HG02840 (cell line): ENCODE results near the gene LAMP5.
A peak's percentile ranks its signal among the peaks of the same experiment; 100 is the strongest.

ENCODE experiments used
- ATAC-seq: cut with Tn5 transposase; IDR thresholded peaks from one replicate; pipeline ENCODE4 v1.9.1; 2021; ENCODE audit warnings: mild to moderate bottlenecking, moderate library complexity, moderate number of reproducible peaks; ENCODE audit not compliant: unreplicated experiment, low FRiP score

LAMP5 gene

DNA sequence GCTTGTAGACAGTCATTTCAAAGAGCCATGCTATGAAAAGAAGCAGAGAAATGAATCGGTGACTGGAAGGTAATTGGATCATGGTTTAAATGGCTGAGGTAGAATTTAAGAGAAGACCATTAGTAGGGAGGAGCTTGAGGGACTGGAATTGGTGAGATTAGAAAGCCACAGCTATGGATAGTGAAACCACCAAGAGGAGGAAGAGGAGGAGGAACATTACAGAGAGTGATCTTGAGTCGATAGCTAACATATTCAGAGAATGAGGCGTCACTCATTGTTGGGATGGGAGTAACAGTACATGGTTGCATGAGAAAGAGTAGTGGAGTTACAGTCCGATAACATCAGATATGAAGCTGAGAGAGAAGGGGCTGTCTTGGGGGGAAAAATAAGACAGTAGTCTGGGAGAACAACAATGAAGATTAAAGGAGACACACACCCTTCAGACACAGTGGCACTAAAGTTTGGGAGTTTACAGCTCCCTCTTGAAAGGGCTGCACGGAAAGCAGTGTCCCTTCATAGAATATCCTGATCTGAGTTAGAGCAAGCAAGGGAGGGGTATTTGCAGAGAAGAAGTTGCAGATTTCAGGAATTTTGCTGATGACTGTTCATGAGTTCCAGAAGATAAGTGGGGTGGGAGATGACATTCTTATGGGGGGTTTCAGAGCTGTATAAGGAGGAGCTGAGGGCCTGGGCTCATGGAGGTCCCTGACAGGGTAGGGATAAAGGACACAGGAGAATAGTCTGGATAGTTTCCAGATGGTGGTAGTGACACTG is 15.1 kb upstream of the LAMP5 start:
- ATAC-seq = no peak

DNA sequence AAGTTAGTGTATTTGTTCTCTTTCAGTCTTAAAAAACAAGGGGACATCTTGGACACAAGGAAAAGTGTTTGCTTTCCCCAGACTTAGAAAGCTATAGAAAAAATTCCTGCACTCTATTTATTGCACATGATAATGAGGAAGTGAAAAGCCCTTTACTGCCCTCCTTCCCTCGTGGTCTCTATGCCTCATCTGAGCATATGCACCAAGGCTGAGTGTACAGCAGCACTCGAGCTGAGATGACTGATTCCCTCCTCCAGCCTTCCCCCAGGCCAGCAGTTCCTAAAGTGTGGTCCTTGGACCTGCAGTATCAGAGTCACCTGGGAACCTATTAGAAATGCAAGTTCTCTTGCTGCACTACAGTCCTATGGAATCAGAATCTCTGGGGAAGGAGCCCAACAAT is 14.3 kb upstream of the LAMP5 start:
- ATAC-seq = no peak

DNA sequence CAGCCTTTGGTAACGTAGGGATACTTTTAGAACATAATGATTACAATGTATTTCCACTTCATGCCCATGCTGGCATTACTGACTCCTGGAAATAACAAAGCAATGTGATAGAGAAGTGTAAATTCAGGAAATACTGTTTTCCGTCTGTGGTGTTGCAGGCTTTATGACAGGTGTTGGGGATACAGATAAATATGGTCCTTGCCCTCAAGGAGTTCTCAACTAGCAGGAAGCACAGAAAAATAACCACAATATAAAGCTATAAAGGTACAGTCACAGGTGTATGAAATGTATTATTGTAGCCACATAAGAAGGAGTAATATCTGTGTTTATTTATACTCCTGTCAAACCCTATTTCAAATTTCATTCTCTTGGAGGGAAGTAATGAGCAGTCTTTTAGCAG is 12.9 kb upstream of the LAMP5 start:
- no peak for ATAC-seq

DNA sequence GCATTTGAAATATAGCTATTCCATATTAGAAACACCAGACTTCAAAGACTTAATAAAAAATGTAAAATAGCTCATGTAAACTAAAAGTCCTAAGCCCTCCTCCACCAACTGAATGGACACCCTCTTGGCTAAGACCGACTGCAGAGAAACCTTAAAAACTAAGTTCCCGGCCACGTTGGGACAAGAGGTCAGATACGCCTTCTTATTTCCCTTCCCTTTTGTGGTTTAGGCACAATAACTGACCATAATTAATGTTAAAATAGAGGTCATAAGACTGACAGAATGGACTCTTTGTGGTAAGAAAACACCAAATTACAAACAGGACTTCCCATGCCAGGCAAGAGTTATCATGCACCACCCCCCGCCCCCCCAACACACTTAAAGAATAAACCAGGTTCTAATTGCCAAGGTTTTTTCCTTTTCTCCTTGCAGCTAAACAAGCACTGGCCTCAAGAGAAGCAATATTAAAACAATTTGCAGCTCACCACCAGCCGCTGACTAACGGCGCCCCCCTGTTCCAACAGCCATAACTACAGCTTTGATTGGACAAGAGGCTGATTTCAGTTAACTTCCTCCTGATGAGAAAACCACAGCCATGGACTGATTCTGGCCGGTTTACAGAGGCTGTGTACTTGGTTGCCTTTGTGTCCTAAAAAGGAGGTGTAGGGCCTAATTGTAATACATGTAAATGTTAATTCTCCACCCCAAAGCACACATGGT is 10.7 kb upstream of the LAMP5 start:
- no peak for ATAC-seq

DNA sequence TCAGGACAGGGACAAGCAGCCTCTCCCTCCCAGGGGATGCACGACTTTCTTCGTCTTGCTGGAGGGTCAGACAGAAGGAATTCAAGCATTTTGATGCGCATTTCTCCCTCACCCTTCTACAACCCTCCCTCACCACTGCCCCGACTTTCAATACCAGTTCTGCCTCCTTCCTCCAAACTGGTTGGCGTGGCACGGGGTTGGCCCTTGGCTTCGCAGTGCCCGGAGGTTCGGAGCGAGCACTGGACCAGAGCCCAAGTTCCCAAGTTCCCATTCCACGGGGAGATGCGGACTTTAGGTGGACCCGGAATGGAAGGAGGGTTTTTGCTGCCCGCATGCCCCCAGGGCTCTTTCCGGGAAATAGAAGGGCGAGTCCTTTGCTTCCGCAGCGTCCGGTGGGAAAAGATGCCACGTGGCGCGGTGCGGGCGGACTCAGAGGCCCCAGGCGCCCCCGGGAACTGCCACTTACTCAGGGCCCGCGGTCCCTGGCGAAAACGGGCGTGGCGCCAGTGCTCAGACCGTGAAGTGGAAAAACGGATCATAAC is 8.0 kb upstream of the LAMP5 start:
- ATAC-seq = no peak

DNA sequence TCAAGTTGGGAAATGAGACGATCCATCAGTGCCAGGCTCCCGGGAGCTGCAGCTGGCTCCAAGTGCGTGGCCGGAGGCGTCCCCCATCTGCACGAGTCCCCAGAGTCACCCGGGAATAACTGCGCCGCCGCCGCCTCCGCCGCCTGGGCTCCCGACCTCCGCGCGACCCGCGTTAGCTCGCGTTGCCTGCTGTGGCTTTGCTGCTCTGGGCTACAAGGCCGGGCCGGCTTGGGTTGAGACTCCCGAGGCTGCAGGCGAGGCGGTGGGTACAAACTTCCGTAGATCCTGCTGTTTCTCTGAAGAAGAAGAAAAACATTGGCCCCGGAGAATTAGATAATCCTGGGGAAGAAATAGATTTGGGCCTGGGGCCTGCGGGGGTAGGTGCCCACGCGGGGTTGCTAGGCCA is 7.4 kb upstream of the LAMP5 start:
- no peak for ATAC-seq

DNA sequence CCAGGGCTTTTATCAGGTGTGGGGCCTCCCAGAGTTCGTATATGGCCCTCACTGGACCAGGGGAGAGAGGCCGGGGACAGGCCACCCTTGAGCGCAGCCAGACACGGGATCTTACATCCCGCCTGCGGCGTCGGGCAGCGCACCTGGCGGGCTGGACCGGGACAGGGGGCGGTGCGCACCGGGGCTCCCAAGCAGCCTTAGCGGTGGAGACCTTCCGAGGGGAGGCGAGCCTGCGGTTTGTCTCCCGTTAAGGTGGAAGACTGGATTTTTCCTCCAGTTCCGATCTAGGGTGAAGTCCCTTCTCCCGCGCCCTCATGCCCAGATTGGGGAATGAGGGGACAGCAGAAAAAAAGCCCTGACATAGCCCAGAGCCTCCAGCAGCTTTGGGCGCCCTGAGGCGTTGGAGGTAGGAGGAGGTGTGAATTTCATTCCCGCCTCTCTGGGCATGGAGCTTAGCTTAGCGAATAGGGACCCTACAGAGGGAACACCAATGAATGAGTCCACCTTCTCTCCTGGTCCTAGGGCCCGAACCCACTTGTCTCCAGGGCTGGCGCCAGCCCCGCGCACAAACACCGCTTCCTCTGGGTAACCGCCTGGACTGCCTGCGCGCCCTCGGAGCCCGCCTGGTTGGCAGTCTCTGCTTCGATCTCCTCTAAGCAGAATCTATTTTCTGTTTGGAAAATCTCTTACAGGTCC is 6.7 kb upstream of the LAMP5 start:
- no peak for ATAC-seq

DNA sequence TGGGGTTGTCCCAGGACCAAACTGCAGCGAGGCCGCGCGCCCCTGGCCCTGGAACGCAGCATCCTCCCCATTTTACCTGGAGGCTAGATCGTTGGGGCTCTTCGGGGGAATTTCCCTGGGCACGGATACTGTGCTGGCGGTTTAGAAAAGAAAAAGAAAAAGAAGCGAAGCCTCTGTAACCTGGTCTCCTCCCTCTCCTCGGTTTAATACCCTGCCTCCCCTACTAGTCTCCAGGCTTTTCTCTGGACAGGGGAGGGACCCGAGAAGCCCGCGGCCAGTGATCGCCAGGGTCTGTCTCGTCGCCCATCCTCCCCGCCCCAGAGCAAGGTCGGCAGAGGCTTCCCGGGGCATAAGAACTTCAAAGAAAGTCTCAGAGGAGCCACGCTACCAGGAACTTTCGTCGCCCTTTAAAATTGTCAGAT is 6.1 kb upstream of the LAMP5 start:
- ATAC-seq = no peak

DNA sequence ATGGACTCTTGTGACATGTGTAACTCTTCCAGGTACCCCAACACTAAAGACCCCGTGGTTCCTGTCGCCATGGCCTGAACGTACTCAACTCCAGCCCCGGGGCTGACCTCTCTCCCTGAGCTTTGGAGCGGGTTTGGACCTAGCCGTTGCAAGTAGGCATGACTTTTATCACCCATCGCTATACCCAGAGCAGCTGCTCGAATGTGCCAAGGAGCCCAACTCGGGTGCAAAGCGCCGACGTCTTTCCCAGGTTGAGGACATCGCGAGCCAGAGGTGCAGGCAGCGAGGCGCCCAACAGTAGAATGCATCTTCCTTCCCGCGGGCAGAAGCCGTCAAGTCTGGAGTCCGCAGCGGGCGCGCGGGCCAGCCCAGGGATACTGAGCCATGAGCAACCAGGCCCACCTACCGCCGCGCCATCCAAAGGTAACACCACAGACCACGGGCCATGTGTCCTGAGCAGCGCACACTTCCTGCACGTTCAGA is 5.7 kb upstream of the LAMP5 start:
- ATAC-seq = no peak

DNA sequence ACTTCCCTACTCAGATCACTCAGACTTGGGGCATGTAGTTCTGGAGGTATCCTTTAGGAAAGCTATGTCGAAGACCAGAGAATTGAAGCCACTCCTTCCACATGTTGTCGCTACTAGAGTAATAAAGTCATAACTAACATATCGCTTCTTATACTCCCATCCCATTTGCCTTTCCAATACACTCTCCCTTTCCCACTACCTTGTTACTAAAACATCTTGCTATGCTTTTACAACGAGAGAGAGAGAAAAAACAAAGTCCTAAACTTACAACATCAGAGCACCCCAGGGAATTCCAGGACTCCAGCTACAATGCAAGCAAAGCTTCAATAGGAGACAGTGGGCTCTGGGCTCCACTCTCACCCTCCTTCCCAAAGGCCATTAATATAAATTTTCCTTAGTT is 5.1 kb upstream of the LAMP5 start:
- no peak for ATAC-seq

DNA sequence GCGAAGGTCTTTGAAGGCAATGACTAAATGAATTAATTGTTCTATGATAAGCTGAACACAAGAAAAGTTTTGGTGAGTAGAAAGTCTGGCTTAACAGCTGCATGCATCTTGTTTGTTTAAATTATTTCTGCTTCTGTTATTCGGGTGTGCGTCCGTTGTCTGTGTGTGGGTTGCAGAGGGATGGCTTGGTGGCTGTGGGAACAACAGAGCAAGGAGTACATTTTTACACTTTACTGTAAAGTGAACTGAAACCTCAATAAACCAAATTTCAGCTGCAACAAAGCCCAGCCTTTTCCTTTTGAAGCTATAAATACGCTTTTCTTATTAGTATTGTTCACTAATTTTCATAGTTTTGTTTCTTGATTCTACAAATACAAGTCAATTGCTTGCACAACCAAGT is 3.5 kb upstream of the LAMP5 start:
- peak; percentile 66 for ATAC-seq

DNA sequence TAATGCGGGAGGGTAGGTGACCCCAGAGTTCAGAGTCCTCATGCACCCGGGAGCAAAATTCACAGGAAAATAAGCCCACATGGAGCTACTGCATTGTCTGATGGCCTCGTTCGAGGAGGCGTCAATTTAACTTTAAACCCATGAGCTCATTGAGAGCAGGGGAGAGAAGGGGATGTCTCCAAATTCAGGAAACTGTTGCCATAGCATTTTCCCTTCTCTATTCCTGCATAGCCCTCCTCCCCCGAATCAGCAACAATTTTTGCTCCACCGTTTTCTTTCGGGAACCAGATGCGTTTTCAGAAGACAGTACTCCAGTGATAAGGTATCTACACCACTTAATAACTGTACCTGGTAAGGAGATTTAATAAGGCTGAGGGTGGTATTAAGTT is 324 bp upstream of the LAMP5 start:
- no peak for ATAC-seq

DNA sequence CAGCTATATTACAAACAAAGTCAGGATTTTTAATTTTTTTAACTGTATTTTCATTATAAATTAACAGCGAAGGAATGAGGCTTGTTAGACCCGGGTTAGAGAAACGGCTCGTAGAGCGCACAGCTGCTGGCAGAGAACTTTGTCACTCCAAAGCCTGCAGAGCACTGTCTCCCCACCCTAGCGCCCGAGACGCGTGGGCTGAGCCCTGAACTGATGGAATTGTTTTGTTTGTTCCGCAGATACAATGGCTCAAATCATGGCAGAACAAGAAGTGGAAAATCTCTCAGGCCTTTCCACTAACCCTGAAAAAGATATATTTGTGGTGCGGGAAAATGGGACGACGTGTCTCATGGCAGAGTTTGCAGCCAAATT is 810 bp downstream of the LAMP5 start:
- ATAC-seq = no peak

DNA sequence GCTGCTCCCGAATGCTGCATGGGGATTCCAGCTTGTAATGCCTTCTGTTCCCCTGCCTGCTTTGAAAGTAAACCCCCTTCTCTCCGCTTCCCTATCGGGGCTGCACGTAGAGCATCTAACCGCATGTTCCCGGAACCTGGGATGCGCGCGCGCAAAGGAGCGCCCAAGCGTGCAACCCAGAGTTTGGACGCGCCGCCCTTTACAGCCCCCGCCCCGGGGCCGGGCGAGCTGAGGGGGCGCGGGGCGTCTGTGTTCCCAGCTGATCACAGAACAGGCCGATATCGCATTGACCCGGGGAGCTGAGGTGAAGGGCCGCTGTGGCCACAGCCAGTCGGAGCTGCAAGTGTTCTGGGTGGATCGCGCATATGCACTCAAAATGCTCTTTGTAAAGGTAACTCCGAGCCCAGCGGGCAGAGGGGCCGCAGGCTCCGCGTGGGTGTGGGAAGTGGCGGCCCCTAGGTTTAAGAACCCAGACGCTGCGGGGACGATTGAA is 1.4 kb downstream of the LAMP5 start:
- no peak for ATAC-seq

DNA sequence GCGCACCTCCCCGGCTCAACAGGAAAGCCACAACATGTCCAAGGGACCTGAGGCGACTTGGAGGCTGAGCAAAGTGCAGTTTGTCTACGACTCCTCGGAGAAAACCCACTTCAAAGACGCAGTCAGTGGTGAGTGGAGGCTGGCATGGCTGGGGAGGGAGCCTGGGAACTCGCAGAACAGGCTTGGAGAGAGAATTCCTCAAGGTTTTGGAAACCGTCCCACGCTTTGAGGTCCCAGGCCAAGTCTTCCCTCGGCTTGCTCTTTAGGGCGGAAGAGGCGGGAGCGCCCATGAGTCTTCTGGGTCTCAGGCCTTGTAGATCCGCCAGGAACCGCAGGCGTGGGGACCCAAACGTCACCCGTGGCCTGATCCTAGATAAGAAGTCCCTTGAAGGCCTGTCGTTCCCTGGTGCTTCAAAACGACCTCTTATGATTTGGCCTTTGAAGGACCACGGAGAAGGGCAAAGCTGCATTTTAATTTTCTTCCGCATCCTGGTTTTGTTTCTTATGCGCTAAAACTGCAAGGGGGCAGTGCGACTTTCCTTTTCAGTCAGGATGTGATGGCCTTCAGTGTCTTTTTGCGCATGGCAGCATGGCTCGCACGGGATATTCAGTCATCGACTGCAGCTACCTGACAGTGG is 2.0 kb downstream of the LAMP5 start:
- ATAC-seq = no peak

DNA sequence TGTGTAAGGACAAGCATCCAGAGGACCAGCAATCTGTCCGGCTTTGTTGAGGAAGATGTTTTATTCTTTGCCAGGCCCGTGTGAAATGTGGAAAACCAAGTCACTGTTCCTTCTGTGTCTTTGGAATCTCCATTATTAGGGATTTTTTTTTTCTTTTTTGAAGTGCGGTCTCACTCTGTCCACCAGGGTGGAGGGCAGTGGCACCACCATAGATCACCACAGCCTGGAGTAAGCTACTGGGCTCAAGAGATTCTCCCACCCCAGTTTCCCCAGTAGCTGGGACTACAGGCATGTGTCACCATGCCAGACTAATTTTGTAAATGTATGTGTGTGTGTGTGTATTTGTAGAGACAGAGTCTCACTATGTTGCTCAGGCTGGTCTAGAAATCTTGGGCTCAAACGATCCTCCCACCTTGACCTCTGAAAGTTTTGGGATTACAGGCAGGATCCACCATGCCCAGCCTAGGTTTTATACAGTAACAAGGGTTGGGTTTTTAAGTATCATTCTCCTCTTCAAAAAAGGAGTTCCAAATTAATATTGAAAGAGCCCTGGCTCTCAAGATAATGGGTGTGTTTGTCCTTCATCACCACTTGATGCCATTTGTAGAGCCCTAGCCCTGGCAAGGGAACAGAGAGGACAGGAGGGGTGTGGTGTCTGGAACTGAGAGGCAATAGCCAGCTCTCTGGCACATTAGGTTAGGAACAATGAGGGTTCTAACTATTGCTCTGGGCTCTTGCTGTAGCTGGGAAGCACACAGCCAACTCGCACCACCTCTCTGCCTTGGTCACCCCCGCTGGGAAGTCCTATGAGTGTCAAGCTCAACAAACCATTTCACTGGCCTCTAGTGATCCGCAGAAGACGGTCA is 3.1 kb downstream of the LAMP5 start:
- no peak for ATAC-seq

DNA sequence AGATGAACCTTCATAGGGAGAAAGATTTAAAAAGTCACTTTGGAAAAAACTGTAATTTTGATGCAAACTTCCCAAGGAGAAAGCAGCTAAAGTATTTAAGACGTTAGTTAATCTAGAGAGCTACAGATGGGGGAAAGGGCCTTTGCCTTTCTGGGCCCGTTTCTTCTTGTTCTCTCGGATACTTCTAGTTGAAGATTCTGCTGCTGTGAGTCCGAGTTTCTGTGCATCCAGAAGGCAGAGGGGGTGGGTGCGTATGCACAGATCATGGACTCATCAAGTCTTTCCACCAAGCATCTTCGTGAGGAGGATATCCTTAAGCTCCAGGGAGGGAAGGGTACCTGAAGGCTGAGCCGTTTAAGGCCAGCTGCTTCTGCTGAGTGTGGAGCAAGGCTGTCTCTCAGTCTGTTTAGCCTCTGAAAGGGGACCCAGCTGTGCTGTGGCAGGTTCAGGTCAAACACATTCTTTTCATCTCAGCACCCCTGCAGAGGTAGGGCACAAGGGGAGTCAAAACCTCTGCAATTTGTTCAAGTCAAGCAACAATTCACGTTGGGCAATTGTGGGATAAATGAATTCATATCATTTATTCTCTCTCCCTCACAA is 4.3 kb downstream of the LAMP5 start:
- ATAC-seq = no peak

DNA sequence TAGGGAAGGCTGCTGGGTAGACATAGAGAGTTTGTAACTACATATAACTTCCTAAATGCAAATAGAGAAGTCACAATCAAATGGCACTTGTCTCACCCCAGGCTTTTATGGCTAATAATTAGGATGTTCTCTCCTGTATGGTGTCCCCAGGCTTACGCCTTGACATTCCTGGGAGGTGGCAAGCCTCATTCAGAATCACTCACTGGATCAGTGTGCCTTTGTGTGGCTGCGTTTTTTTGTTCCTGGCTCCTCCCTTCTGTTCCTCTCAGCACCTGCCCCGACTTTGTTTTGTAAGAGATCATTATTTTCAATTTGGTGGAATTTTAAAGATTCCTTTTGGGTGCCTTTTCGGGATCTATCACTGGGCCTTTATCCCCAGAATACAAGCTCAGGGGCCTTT is 5.7 kb downstream of the LAMP5 start:
- no peak for ATAC-seq

DNA sequence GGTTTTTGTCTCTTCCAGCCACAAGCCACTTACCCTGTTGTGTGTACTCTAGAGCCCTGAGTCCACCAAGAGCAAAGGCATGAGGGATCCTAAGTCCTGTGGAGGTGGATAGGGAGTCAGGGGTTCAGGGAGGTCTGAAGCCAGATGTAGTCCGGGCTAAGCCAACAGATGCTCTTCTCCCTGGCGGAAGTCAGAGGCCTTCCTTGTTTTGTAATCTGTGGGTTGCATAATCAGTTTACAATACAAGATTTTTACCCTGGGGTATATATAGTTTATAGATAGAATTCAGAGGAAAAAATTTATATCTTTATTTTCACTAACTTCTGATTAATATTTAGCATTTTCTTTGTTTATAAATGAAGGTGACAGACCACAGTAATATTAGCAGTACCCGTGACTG is 9.2 kb downstream of the LAMP5 start:
- no peak for ATAC-seq
